Stimulated activated CD8-positive, alpha-beta memory T cell treated with anti-CD3 and anti-CD28 coated beads, Interleukin-2, amount 100 ng/mL, for 1 hour (primary cell): ENCODE results near the gene THADA.

ENCODE experiments used
- DNase-seq, 2 donors: peaks; one replicate each; pipeline ENCODE4 v3.0.0-alpha.2; 2020; ENCODE audit warnings: low read depth in 2 of 2

The THADA gene

GRCh38 chr2:43210467-43211303 lies 385.2 kb downstream of the THADA start:
- DNase-seq: no peak

- DNase-seq: no peak
Observed at GRCh38 chr2:43210125-43210466, 385.7 kb downstream of the THADA start.

- no peak for DNase-seq
Observed at GRCh38 chr2:43209204-43209717, 386.6 kb downstream of the THADA start.

GRCh38 chr2:43207553-43208300 lies 388.1 kb downstream of the THADA start:
- DNase-seq: no peak

GRCh38 chr2:43206602-43207001 lies 389.2 kb downstream of the THADA start:
- no peak for DNase-seq

- no peak for DNase-seq
Observed at GRCh38 chr2:43203373-43203772, 392.5 kb downstream of the THADA start.

GRCh38 chr2:43202289-43202688 lies 393.5 kb downstream of the THADA start:
- no peak for DNase-seq

GRCh38 chr2:43201497-43201896 lies 394.3 kb downstream of the THADA start:
- no peak for DNase-seq

GRCh38 chr2:43201016-43201415 lies 394.8 kb downstream of the THADA start:
- no peak for DNase-seq

- no peak for DNase-seq
Observed at GRCh38 chr2:43199492-43200488, 396.0 kb downstream of the THADA start.

- no peak for DNase-seq
Observed at GRCh38 chr2:43198263-43198662, 397.6 kb downstream of the THADA start.

- DNase-seq: no peak
Observed at GRCh38 chr2:43197588-43197896, 398.3 kb downstream of the THADA start.

- no peak for DNase-seq
Observed at GRCh38 chr2:43196768-43197587, 398.9 kb downstream of the THADA start.

- no peak for DNase-seq
Observed at GRCh38 chr2:43194121-43194869, 401.5 kb downstream of the THADA start.

GRCh38 chr2:43193652-43194120 lies 402.2 kb downstream of the THADA start:
- DNase-seq: no peak

GRCh38 chr2:43192744-43193651 lies 402.8 kb downstream of the THADA start:
- no peak for DNase-seq

- DNase-seq: no peak
Observed at GRCh38 chr2:43191947-43192516, 403.8 kb downstream of the THADA start.

GRCh38 chr2:43190311-43191052 lies 405.4 kb downstream of the THADA start:
- no peak for DNase-seq
